Hematopoietic multipotent progenitor cell (in vitro differentiated cells): ENCODE measurements around the gene ECHDC1. TPM values are rescaled to one million over a fixed set of nuclear protein-coding genes. Genes with fewer than 3 reads are reported as not detected.

Source experiments
- DNase-seq, 3 donors: peaks; one replicate each; pipeline ENCODE4 v3.0.0-alpha.2; 2011 to 2015; ENCODE audit warnings: low read depth in 2 of 3, low spot score in 2 of 3
- small RNA-seq: library from RNA; depleted of rRNA; stranded (forward); fragments of <200 nt; gene quantifications from one replicate; pipeline ENCODE3, GENCODE V24; 2012
- total RNA-seq: library from RNA; depleted of rRNA; stranded (reverse); fragments of >200 nt; gene quantifications from one replicate; pipeline ENCODE4 v1.2.3, GENCODE V29; 2012

ECHDC1 gene
- total RNA-seq, 1 donor = 11.6 TPM

- DNase-seq = no peak
Measured at GRCh38 chr6:127243501-127243900, 99.9 kb downstream of the ECHDC1 start.

Small RNAs within 50 kb of the gene (small RNA-seq; reads per million reads assigned to genes)
- not detected for gene RNA5SP217

Other genes with a start within 250 kb of the ECHDC1 start
- gene RSPO3, start 224.9 kb downstream of the ECHDC1 start, total RNA-seq = not detected
- 11.8 TPM for gene RNF146, start 76.7 kb downstream of the ECHDC1 start, total RNA-seq
- under 0.01 TPM for gene KIAA0408, start 115.8 kb upstream of the ECHDC1 start, total RNA-seq
- gene C6orf58, start 233.6 kb upstream of the ECHDC1 start, total RNA-seq = not detected